Natural killer cell (primary cell): ENCODE data around the gene NSFL1C. TPM values are rescaled to one million over a fixed set of nuclear protein-coding genes. Genes with fewer than 3 reads are reported as not detected.
A peak's percentile ranks its signal among the peaks of the same experiment; 100 is the strongest.

Experiments used
- ATAC-seq, 3 donors: fragments of 150-1000 bp in 2 of 3; fragments of 200-7000 bp in 1 of 3; cut with Tn5 transposase; 1 replicate in 1 of 3; 2 replicates in 2 of 3; pipeline ENCODE4 v1.10.0; 2021; ENCODE audit warnings: mild to moderate bottlenecking in 2 of 3, moderate library complexity in 2 of 3
- DNase-seq, 2 donors: peaks; one replicate each; pipeline versions ENCODE4 v3.0.0 to v3.0.0-alpha.2; 2013 to 2021; ENCODE audit warnings: mixed read lengths in 1 of 2
- H3K27ac ChIP-seq: one replicate; pipeline ENCODE4 v1.5.1; 2013; ENCODE audit warnings: mild to moderate bottlenecking, low read length
- H3K27me3 ChIP-seq: one replicate; pipeline ENCODE4 v1.6.1; 2013; ENCODE audit warnings: low read length; ENCODE audit not compliant: control insufficient read depth, insufficient read depth
- H3K36me3 ChIP-seq: one replicate; pipeline ENCODE4 v1.6.1; 2013; ENCODE audit warnings: low read length; ENCODE audit not compliant: control insufficient read depth, insufficient read depth
- H3K4me1 ChIP-seq: one replicate; pipeline ENCODE4 v1.6.1; 2013; ENCODE audit warnings: low read length; ENCODE audit not compliant: control insufficient read depth, insufficient read depth
- H3K4me3 ChIP-seq: one replicate; pipeline ENCODE4 v1.5.1; 2013; ENCODE audit warnings: low read length
- H3K9me3 ChIP-seq: one replicate; pipeline ENCODE4 v1.6.1; 2013; ENCODE audit warnings: low read length; ENCODE audit not compliant: control insufficient read depth, insufficient read depth
- H3K27ac Mint-ChIP-seq, 2 donors: one replicate each; pipeline ENCODE4 v1.8.0; 2022; ENCODE audit warnings: mild to moderate bottlenecking in 2 of 2, mixed read lengths in 2 of 2, moderate library complexity in 1 of 2
- H3K27me3 Mint-ChIP-seq, 2 donors: one replicate each; pipeline ENCODE4 v1.8.0; 2022; ENCODE audit warnings: low read depth in 2 of 2, mixed read lengths in 2 of 2
- H3K36me3 Mint-ChIP-seq: one replicate; pipeline ENCODE4 v1.8.0; 2022; ENCODE audit warnings: mixed read lengths
- H3K4me1 Mint-ChIP-seq, 2 donors: one replicate each; pipeline ENCODE4 v1.8.0; 2022; ENCODE audit warnings: mixed read lengths in 2 of 2
- H3K4me3 Mint-ChIP-seq: one replicate; pipeline ENCODE4 v1.8.0; 2022; ENCODE audit warnings: mild to moderate bottlenecking, moderate library complexity, mixed read lengths
- H3K9me3 Mint-ChIP-seq, 2 donors: one replicate each; pipeline ENCODE4 v1.8.0; 2022; ENCODE audit warnings: mixed read lengths in 2 of 2
- WGBS: methylation state at CpG from one replicate; pipeline ENCODE4 v1.1.7; 2013; ENCODE audit warnings: missing lambda C conversion rate; ENCODE audit not compliant: insufficient coverage; 5-methylcytosine and 5-hydroxymethylcytosine counted together
- intact Hi-C: fragments of 100-400 bp; cut with micrococcal nuclease; formaldehyde crosslinking; loops from one replicate; pipeline ENCODE4 v1.14.2; 2022
- total RNA-seq, 4 donors: library from RNA; stranded (reverse); fragments of 120-200 nt in 1 of 4; gene quantifications; one replicate each; pipeline versions ENCODE4 v1.2.3 to v1.2.4, GENCODE V29; 2013 to 2022
- TF ChIP-seq, protein P1 (sequence below): fragments of 200-600 bp; IDR thresholded peaks from one replicate; pipeline ENCODE4 v1.8.0; 2022; ENCODE audit warnings: antibody characterized with exemption

The NSFL1C gene
- total RNA-seq, 3 donors from 2014 or later (not counting 1 experiment from before 2014, with no cell fraction given) = 53.9 to 69.0 (median 66.2) TPM

DNA sequence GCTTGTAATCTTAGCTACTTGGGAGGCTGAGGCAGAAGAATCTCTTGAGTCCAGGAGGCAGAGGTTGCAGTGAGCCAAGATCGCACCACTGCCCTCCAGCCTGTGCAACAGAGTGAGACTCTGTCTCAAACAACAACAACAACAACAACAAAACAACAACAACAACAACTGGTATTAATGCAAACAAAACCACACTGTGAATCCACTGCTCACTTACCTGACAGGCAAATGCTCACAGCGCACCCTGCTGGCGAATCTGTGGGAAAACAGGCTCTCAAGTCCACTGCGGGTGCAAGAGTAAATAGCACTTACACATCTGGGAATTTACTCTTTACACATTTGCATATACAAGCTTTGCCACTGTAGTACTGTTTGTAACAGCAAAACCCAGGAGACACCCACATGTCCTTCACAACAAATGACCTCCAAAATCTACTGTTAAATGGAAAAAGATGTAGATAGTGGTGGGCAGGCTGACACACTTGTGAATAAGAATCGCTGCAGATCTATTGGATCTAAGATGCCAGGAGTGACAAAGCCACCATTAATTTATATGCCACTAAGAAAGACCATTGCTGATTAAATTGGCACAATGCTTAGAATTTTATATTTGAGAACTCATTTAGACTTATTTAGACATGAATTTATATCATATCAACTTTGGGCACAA lies 29.3 kb downstream of the NSFL1C start:
- Mint-ChIP-seq H3K27me3 (peaks cover 12 to 26% of the 10 kb centered on the region in 2 donors), H3K9me3 (no peaks in the 10 kb centered on the region), H3K36me3 (peaks cover 15% of the 10 kb centered on the region), H3K4me1 (peaks cover 13 to 25% of the 10 kb centered on the region in 2 donors), H3K4me3 (no peak overlapping the region), H3K27ac (no peak overlapping the region)
- DNase-seq = peak; percentile 66 to 91
- H3K27me3 ChIP-seq = peaks cover 12% of the 10 kb centered on the region
- H3K4me3 ChIP-seq = no peak overlapping the region
- WGBS = 34% methylated on average over 5 of the region's 5 CpGs
- no peak overlapping the region for H3K27ac ChIP-seq
- intact Hi-C loops = loop anchor here (1.0 to 2.0 kb wide), 2 partner anchors 45 to 124 kb away; partner anchors contain the start of gene FKBP1A
- peaks cover 15% of the 10 kb centered on the region for H3K4me1 ChIP-seq
- ATAC-seq = peak; percentile 70 to 73 (median 70)
- TF ChIP-seq, protein P1, sequence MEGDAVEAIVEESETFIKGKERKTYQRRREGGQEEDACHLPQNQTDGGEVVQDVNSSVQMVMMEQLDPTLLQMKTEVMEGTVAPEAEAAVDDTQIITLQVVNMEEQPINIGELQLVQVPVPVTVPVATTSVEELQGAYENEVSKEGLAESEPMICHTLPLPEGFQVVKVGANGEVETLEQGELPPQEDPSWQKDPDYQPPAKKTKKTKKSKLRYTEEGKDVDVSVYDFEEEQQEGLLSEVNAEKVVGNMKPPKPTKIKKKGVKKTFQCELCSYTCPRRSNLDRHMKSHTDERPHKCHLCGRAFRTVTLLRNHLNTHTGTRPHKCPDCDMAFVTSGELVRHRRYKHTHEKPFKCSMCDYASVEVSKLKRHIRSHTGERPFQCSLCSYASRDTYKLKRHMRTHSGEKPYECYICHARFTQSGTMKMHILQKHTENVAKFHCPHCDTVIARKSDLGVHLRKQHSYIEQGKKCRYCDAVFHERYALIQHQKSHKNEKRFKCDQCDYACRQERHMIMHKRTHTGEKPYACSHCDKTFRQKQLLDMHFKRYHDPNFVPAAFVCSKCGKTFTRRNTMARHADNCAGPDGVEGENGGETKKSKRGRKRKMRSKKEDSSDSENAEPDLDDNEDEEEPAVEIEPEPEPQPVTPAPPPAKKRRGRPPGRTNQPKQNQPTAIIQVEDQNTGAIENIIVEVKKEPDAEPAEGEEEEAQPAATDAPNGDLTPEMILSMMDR = peak; percentile 83
- H3K9me3 ChIP-seq = no peaks in the 10 kb centered on the region
- peaks cover 9% of the 10 kb centered on the region for H3K36me3 ChIP-seq

DNA sequence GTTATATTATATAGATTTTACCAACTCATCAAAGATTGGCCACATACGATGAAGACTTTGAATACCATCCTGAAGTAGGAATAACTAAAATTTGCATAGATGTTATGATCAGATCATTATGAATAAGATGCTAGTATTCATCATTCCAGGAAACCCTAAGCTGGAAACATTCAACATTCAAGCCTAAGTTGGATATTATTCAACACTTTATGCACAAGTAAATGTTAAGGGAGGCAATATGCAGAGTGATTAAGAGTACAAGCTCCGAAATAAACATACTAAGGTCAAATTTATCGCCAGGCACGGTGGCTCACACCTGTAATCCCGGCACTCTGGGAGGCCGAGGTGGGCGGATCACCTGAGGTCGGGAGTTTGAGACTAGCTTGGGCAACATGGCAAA lies 30.4 kb downstream of the NSFL1C start:
- H3K27me3 ChIP-seq = peaks cover 22% of the 10 kb centered on the region
- H3K27ac ChIP-seq = no peak overlapping the region
- intact Hi-C loops = loop anchor here (2.0 kb wide), 1 partner anchor 43 kb away; the partner anchor contains the start of gene FKBP1A
- peaks cover 15% of the 10 kb centered on the region for H3K4me1 ChIP-seq
- H3K4me3 Mint-ChIP-seq = no peak overlapping the region
- no peak overlapping the region for H3K4me3 ChIP-seq
- H3K27ac Mint-ChIP-seq = no peak overlapping the region
- H3K36me3 ChIP-seq = no peaks in the 10 kb centered on the region
- 93% methylated on average over 7 of the region's 8 CpGs for WGBS
- H3K36me3 Mint-ChIP-seq = peaks cover 5% of the 10 kb centered on the region
- no peak for DNase-seq
- H3K9me3 Mint-ChIP-seq = no peaks in the 10 kb centered on the region
- H3K27me3 Mint-ChIP-seq = peaks cover 22 to 37% of the 10 kb centered on the region in 2 donors
- H3K9me3 ChIP-seq = no peaks in the 10 kb centered on the region
- H3K4me1 Mint-ChIP-seq = peaks cover 13 to 25% of the 10 kb centered on the region in 2 donors
- no peak for ATAC-seq
- TF ChIP-seq, protein P1 = no peak

DNA sequence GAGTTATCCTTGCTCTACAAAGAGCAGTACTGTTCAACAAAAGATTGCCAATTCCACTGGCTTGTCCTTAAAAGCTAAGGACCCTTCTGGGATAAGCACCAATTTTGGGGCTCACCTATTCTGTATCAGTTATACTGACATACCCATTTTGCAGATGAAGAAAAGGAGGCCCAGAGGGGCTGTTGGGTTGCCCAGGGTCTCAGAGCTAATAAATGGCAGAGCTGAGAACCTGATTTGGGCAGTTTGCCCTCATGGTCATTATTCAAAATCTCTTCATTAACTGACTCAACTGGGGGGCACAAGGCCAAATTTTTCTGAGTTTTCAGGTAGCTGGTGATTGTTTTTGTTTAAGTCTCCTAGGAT lies 31.3 kb downstream of the NSFL1C start:
- ATAC-seq = no peak
- Mint-ChIP-seq H3K27ac (peak overlapping the region; percentile 45 to 62), H3K4me3 (no peak overlapping the region)

More for the DNA sequence above, 31.3 kb downstream of the NSFL1C start:
- H3K9me3 ChIP-seq = no peaks in the 10 kb centered on the region
- DNase-seq = no peak
- peaks cover 26 to 46% of the 10 kb centered on the region in 2 donors for H3K27me3 Mint-ChIP-seq
- TF ChIP-seq, protein P1 = no peak
- peaks cover 13 to 20% of the 10 kb centered on the region in 2 donors for H3K4me1 Mint-ChIP-seq
- H3K27me3 ChIP-seq = peaks cover 25% of the 10 kb centered on the region
- H3K9me3 Mint-ChIP-seq = no peaks in the 10 kb centered on the region
- H3K4me1 ChIP-seq = peaks cover 15% of the 10 kb centered on the region
- intact Hi-C loops = loop anchor here (2.0 kb wide), 1 partner anchor 31 kb away; the partner anchor contains the start of gene NSFL1C
- no peaks in the 10 kb centered on the region for H3K36me3 ChIP-seq
- peaks cover 5% of the 10 kb centered on the region for H3K36me3 Mint-ChIP-seq
- H3K27ac ChIP-seq = no peak overlapping the region
- no peak overlapping the region for H3K4me3 ChIP-seq
